HuH-7.5 (cell line): Measurements from ENCODE around the gene IQGAP2.

Experiments
- DNase-seq: peaks from one replicate; pipeline ENCODE4 v3.0.0; 2011; ENCODE audit warnings: low spot score

The IQGAP2 gene

GRCh38 chr5:76385540-76385939, 17.5 kb upstream of the IQGAP2 start:
- DNase-seq, result no peak

- DNase-seq, result no peak
Observed at GRCh38 chr5:76386360-76386759, 16.7 kb upstream of the IQGAP2 start.

GRCh38 chr5:76388236-76388635, 14.8 kb upstream of the IQGAP2 start:
- DNase-seq, result no peak

GRCh38 chr5:76388791-76389512, 14.1 kb upstream of the IQGAP2 start:
- no peak for DNase-seq

GRCh38 chr5:76389513-76390154, 13.5 kb upstream of the IQGAP2 start:
- DNase-seq, result peak; percentile 52

- no peak for DNase-seq
Observed at GRCh38 chr5:76391014-76391413, 12.1 kb upstream of the IQGAP2 start.

GRCh38 chr5:76393035-76393680, 9.9 kb upstream of the IQGAP2 start:
- DNase-seq, result no peak

- no peak for DNase-seq
Observed at GRCh38 chr5:76397200-76397599, 5.9 kb upstream of the IQGAP2 start.

GRCh38 chr5:76399268-76399667, 3.8 kb upstream of the IQGAP2 start:
- no peak for DNase-seq

- no peak for DNase-seq
Observed at GRCh38 chr5:76400466-76400865, 2.6 kb upstream of the IQGAP2 start.

GRCh38 chr5:76401801-76402250, 1.3 kb upstream of the IQGAP2 start:
- DNase-seq, result no peak

GRCh38 chr5:76402251-76402885, 717 bp upstream of the IQGAP2 start:
- peak; percentile 49 for DNase-seq

GRCh38 chr5:76403766-76404222, 709 bp downstream of the IQGAP2 start:
- no peak for DNase-seq

GRCh38 chr5:76404223-76405211, 1.4 kb downstream of the IQGAP2 start:
- DNase-seq, result peak; percentile 46

GRCh38 chr5:76406014-76406413, 2.9 kb downstream of the IQGAP2 start:
- DNase-seq, result no peak

GRCh38 chr5:76406673-76407072, 3.6 kb downstream of the IQGAP2 start:
- DNase-seq, result no peak

GRCh38 chr5:76408104-76408654, 5.1 kb downstream of the IQGAP2 start:
- DNase-seq, result no peak

GRCh38 chr5:76412511-76412910, 9.4 kb downstream of the IQGAP2 start:
- DNase-seq, result no peak

- DNase-seq, result no peak
Observed at GRCh38 chr5:76413746-76414145, 10.7 kb downstream of the IQGAP2 start.

- DNase-seq, result no peak
Observed at GRCh38 chr5:76414788-76415187, 11.7 kb downstream of the IQGAP2 start.

GRCh38 chr5:76415855-76416254, 12.8 kb downstream of the IQGAP2 start:
- no peak for DNase-seq
